ENCODE data around the gene HPCAL1. TPM values are rescaled to one million over a fixed set of nuclear protein-coding genes. Genes with fewer than 3 reads are reported as not detected.
A peak's percentile ranks its signal among the peaks of the same experiment; 100 is the strongest.

Gene HPCAL1
- total and polyA plus RNA-seq, 2 of the 4 experiments (the other 2 are of a cell fraction) = 8.2 to 33.7 TPM

- H3K9ac ChIP-seq (ENCODE audit: low read depth, low read length) = no peak overlapping the region
- no peak overlapping the region for H3K56ac ChIP-seq (ENCODE audit: extremely low read depth, insufficient read depth, low read length)
- in situ Hi-C loops (cut with MboI; ENCODE audit: low sequenced_read_pairs) = no loop called here
- H2AK5ac ChIP-seq (ENCODE audit: low read depth, low read length) = no peak overlapping the region
- peaks cover 18% of the 10 kb centered on the region for H3K4me1 ChIP-seq (ENCODE audit: control insufficient read depth, insufficient read depth, low read length)
- WGBS, 2 experiments (ENCODE audit: extremely low coverage in 2 of 2, insufficient read length in 1 of 2) = 25% methylated on average over 2 of the region's 18 CpGs; no CpG with 5 or more reads in 1 of the 2 experiments
- dilution Hi-C loops (cut with HindIII; ENCODE audit: low sequenced_read_pairs, unreplicated experiment) = no loop called here
- no peak overlapping the region for H2BK20ac ChIP-seq (ENCODE audit: low read depth, low read length)
- no peak overlapping the region for H2AFZ ChIP-seq (replicated peaks; ENCODE audit: low read length, poor library complexity)
- DNase-seq = no peak
- no peak overlapping the region for H3K4ac ChIP-seq (ENCODE audit: low read depth, low read length)
- no peak overlapping the region for H3K4me2 ChIP-seq (ENCODE audit: low read depth, low read length)
- H3K9me3 ChIP-seq (ENCODE audit: control insufficient read depth, insufficient read depth, low read length) = no peaks in the 10 kb centered on the region
- H3K23ac ChIP-seq (ENCODE audit: low read depth, low read length) = no peak overlapping the region
- H3K27me3 ChIP-seq (ENCODE audit: control insufficient read depth, insufficient read depth, low read length) = no peaks in the 10 kb centered on the region
- intact Hi-C loops (cut with micrococcal nuclease) = no loop called here
- no peak overlapping the region for H3K4me3 ChIP-seq (ENCODE audit: insufficient read depth, low read depth, low read length)
- no peak for TF ChIP-seq CTCF (conservative IDR thresholded peaks at IDR 0.05; ENCODE audit: low read depth, low read length)
- TF ChIP-seq POLR2A (IDR thresholded peaks at IDR 0.05; ENCODE audit: low read depth, low read length) = no peak
- TF ChIP-seq MXI1 (IDR thresholded peaks at IDR 0.05; ENCODE audit: borderline replicate concordance, low read depth, low read length) = no peak
- TF ChIP-seq RCOR1 (IDR thresholded peaks at IDR 0.05; ENCODE audit: insufficient replicate concordance, low read length) = no peak
- no peak for TF ChIP-seq CHD1 (IDR thresholded peaks at IDR 0.05; ENCODE audit: low read depth, low read length)
- TF ChIP-seq RFX5 (IDR thresholded peaks at IDR 0.05; ENCODE audit: low read depth, low read length) = no peak
- no peak for TF ChIP-seq USF2 (IDR thresholded peaks at IDR 0.05; ENCODE audit: low read depth, low read length)
- no peak for TF ChIP-seq NFE2L2 (IDR thresholded peaks at IDR 0.05; ENCODE audit: low read depth, low read length)
- no peak for TF ChIP-seq RAD21 (IDR thresholded peaks at IDR 0.05; ENCODE audit: low read length)
- no peak for TF ChIP-seq ELK1 (IDR thresholded peaks at IDR 0.05; ENCODE audit: borderline replicate concordance, low read depth, low read length)
- no peak for TF ChIP-seq MAZ (IDR thresholded peaks at IDR 0.05; ENCODE audit: borderline replicate concordance, low read depth, low read length)
- no peak for TF ChIP-seq MAFK (IDR thresholded peaks at IDR 0.05; ENCODE audit: low read depth, low read length)
- no peak for TF ChIP-seq FOS (IDR thresholded peaks at IDR 0.05; ENCODE audit: low read depth, low read length)
- TF ChIP-seq BHLHE40 (IDR thresholded peaks at IDR 0.05; ENCODE audit: low read depth, low read length) = no peak
- H3K14ac ChIP-seq (replicated peaks; ENCODE audit: low read depth, low read length) = no peak overlapping the region
- H4K91ac ChIP-seq (ENCODE audit: insufficient read depth, low read depth, low read length) = no peak overlapping the region
- peaks cover 32% of the 10 kb centered on the region for H4K20me1 ChIP-seq (ENCODE audit: insufficient read depth, low read length)
- no peak overlapping the region for H2BK15ac ChIP-seq (ENCODE audit: low read depth, low read length)
- no peak overlapping the region for H3K18ac ChIP-seq (ENCODE audit: low read depth, low read length)
- no peaks in the 10 kb centered on the region for H3K36me3 ChIP-seq (ENCODE audit: control insufficient read depth, insufficient read depth, low read length)
- H2AK9ac ChIP-seq (replicated peaks; ENCODE audit: low read depth, low read length, poor library complexity) = peak overlapping the region; percentile 18
- peaks cover 8 to 39% of the 10 kb centered on the region in 2 experiments; a peak in 2 of 4 replicates for H3K79me1 ChIP-seq (ENCODE audit: low read depth in 1 of 2, low read length in 2 of 2)
- H4K8ac ChIP-seq (ENCODE audit: low read depth in 2 of 2, low read length in 2 of 2) = no peak overlapping the region
- peaks cover 7% of the 10 kb centered on the region for H3K9me1 ChIP-seq (ENCODE audit: insufficient read depth, low read length)
- no peak overlapping the region for H2BK120ac ChIP-seq (ENCODE audit: low read depth, low read length)
- no TSS peak for BruUV-seq (replicated peaks)
- POLR2A ChIA-PET (ENCODE audit: unreplicated experiment) = no interaction called here
- no peak overlapping the region for H2BK5ac ChIP-seq (ENCODE audit: low read depth, low read length, poor library complexity, severe bottlenecking)
- CTCF ChIA-PET = no interaction called here
- ATAC-seq (ENCODE audit: low read depth) = no peak
- H4K5ac ChIP-seq (ENCODE audit: low read depth, low read length) = no peak overlapping the region
- H3K27ac ChIP-seq (ENCODE audit: insufficient read depth, low read length) = no peak overlapping the region
Observed at GRCh38 chr2:10382354-10383061, 79.8 kb downstream of the HPCAL1 start.
